ENCODE measurements around the gene RETREG2. TPM values are rescaled to one million over a fixed set of nuclear protein-coding genes. Genes with fewer than 3 reads are reported as not detected.

Gene RETREG2
- total RNA-seq: 41.1 TPM
- long read RNA-seq, full-length matches to known transcripts: 17 of 33 reads
- long read RNA-seq, partial matches to known transcripts: 2 of 33 reads
- long read RNA-seq, other reads (novel, unspliced or antisense): 14 of 33 reads

GRCh38 chr2:219177552-219178376, at the start of gene RETREG2:
TSS of gene RETREG2 (plus strand) at chr2:219178275. CDS start at chr2:219178353, 78 bp downstream.
- intact Hi-C loops (cut with micrococcal nuclease): no loop called here
- DNase-seq (peak; percentile 92), ATAC-seq (peak; percentile 81)

GRCh38 chr2:219128396-219128795, 49.7 kb upstream of the RETREG2 start:
- DNase-seq (no peak), ATAC-seq (no peak)
- intact Hi-C loops (cut with micrococcal nuclease): no loop called here

GRCh38 chr2:219129589-219129988, 48.5 kb upstream of the RETREG2 start:
- ATAC-seq (no peak), DNase-seq (no peak)
- intact Hi-C loops (cut with micrococcal nuclease): no loop called here

- DNase-seq: no peak
- ATAC-seq: no peak
- intact Hi-C loops (cut with micrococcal nuclease): no loop called here
These were observed 46.7 kb upstream of the RETREG2 start for GRCh38 chr2:219131327-219131726.

- no peak for DNase-seq
- intact Hi-C loops (cut with micrococcal nuclease): no loop called here
- no peak for ATAC-seq
These were observed 46.3 kb upstream of the RETREG2 start for GRCh38 chr2:219131744-219132143.

- intact Hi-C loops (cut with micrococcal nuclease): no loop called here
- DNase-seq (no peak), ATAC-seq (no peak)
These were observed 44.1 kb upstream of the RETREG2 start for GRCh38 chr2:219133976-219134375.

GRCh38 chr2:219140722-219141121, 37.4 kb upstream of the RETREG2 start:
- intact Hi-C loops (cut with micrococcal nuclease): loop anchor here (10.0 kb wide), 1 partner anchor 96 kb away; the partner anchor contains the start of gene CFAP65
- DNase-seq (no peak), ATAC-seq (no peak)

GRCh38 chr2:219142329-219142728, 35.7 kb upstream of the RETREG2 start:
- ATAC-seq (no peak), DNase-seq (no peak)
- intact Hi-C loops (cut with micrococcal nuclease): loop anchor here (10.0 kb wide), 1 partner anchor 98 kb away; the partner anchor contains the start of gene CFAP65

GRCh38 chr2:219149667-219150066, 28.4 kb upstream of the RETREG2 start:
- ATAC-seq (no peak), DNase-seq (no peak)
- intact Hi-C loops (cut with micrococcal nuclease): loop anchor here (10.0 kb wide), 1 partner anchor 105 kb away; the partner anchor contains the start of gene CFAP65

- DNase-seq (no peak), ATAC-seq (peak; percentile 46)
- intact Hi-C loops (cut with micrococcal nuclease): no loop called here
These were observed 22.9 kb upstream of the RETREG2 start for GRCh38 chr2:219155054-219155644.

- intact Hi-C loops (cut with micrococcal nuclease): no loop called here
- DNase-seq (no peak), ATAC-seq (no peak)
These were observed 20.7 kb upstream of the RETREG2 start for GRCh38 chr2:219157396-219157795.

- ATAC-seq (no peak), DNase-seq (no peak)
- intact Hi-C loops (cut with micrococcal nuclease): no loop called here
These were observed 20.1 kb upstream of the RETREG2 start for GRCh38 chr2:219158025-219158424.

- intact Hi-C loops (cut with micrococcal nuclease): no loop called here
- DNase-seq (no peak), ATAC-seq (no peak)
These were observed 19.5 kb upstream of the RETREG2 start for GRCh38 chr2:219158586-219158985.

GRCh38 chr2:219159771-219160185, 18.3 kb upstream of the RETREG2 start:
- no peak for ATAC-seq
- no peak for DNase-seq
- intact Hi-C loops (cut with micrococcal nuclease): loop anchor here (5.0 kb wide), 1 partner anchor 138 kb away; no protein-coding TSS in a partner anchor

- DNase-seq (peak; percentile 99), ATAC-seq (peak; percentile 98)
- intact Hi-C loops (cut with micrococcal nuclease): loop anchor here (5.0 kb wide), 1 partner anchor 137 kb away; no protein-coding TSS in a partner anchor
These were observed 17.7 kb upstream of the RETREG2 start, which contains the start of gene NHEJ1 for GRCh38 chr2:219160186-219161017. TSS of gene NHEJ1 (minus strand) at chr2:219160815. CDS start at chr2:219158362, 2,453 bp downstream.

- intact Hi-C loops (cut with micrococcal nuclease): loop anchor here (5.0 kb wide), 1 partner anchor 136 kb away; no protein-coding TSS in a partner anchor
- DNase-seq: no peak
- no peak for ATAC-seq
These were observed 17.0 kb upstream of the RETREG2 start for GRCh38 chr2:219161097-219161496.

- no peak for DNase-seq
- ATAC-seq: no peak
- intact Hi-C loops (cut with micrococcal nuclease): loop anchor here (5.0 kb wide), 1 partner anchor 134 kb away; no protein-coding TSS in a partner anchor
These were observed 14.9 kb upstream of the RETREG2 start for GRCh38 chr2:219163156-219163555.

GRCh38 chr2:219165058-219165911, 12.8 kb upstream of the RETREG2 start:
- DNase-seq: no peak
- intact Hi-C loops (cut with micrococcal nuclease): no loop called here
- ATAC-seq: no peak
